HG03060 (cell line): ENCODE measurements around the gene HEATR3.

Experiments used
- ATAC-seq: cut with Tn5 transposase; IDR thresholded peaks from one replicate; pipeline ENCODE4 v1.9.1; 2021; ENCODE audit warnings: low read depth, moderate number of reproducible peaks; ENCODE audit not compliant: unreplicated experiment

Gene HEATR3

DNA sequence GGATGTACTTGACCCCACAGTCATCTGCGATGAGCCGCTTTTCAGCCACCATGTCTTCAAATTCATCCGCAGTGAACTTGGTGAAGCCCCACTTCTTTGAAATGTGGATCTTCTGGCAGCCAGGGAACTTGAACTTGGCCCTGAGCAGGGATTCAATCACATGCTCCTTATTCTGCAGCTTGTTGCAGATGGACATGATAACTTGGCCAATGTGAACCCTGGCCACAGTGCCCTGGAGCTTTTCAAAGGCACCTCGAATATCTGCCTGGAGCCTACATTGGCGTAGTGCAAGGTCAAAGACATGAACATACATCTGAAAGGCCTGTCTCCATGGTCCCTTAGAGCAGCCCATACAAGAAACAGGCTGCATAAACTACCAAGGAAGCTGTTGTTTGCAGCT is 85.6 kb downstream of the HEATR3 start:
- ATAC-seq = no peak

DNA sequence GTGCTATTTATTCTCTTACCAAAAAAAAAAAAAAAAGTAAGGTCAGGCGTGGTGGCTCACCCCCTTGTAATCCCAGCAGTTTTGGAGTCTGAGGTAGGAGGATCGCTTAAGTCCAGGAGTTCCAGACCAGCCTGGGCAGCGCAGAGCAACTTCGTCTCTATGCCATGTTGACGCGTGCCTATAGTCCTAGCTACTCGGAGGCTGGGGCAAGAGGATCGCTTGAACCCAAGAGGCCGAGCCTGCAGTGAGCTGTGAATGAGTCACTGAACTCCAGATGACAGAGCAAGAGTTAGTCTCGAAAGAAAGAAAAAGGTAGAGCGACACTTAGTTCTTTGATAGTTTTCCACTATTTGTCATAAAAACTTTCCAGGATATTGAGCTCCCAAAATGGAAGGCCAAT is 86.0 kb downstream of the HEATR3 start:
- ATAC-seq = no peak

DNA sequence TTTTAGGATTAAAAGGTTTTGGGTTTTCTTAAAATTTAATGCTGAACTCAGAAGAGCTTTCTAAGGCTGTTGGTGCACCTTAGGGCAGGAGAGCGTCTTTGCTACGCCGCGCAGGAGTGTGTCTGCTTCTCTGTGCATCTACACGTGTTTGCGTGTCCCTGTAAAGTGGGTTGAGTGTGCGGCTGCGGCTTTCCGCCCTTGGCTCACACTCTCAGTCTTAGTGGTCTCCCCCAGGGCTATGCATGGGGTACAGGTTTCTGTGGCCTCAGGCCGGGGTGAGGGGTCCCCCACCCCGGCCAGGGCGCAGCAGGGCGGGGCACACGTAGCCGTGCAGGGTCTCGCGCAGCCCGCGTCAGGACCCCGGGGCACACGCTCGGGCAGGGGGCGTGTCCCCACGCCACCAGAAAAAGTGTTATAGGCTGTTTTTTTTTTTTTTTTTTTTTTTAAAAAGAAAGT is 86.6 kb downstream of the HEATR3 start:
- ATAC-seq = peak; percentile 44

DNA sequence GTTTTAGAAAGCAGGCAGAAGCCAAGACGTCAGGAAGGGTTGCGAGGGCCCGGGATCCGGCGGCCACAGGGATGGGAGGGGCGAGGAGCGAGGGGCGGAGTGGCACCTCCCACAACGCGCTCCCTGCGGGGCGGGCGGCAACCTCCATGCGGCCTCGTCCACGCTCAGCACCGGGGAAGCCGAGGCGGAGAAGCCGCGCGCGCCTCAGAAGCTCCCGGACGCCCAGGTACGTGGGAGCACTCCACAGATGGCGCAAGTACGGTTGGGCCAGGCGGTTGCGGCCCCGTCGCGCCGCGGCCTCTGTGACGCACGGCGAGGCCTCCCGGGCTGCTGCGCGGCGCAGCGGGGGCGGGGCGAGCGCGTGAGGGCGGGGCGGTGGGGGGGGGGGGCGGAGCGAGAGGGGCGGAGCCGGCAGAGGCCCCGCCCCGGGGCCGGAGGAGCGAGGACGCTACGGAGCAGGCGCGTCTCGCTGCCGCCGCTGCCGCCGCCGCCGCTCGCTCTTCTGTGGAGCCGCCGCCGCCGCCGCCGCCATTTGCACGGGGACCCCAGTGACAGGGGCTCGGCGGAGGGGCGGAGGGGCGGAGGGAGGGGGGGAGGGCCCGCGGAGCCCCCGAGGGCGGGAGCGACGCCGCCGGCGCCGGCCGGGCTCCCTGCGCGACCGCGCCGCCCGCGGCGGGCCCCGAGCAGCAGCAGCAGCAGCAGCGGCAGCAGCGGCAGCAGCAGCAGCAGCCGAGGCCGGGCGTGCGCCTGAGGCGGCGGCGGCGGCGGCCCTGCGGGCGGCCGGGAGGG is 87.2 kb downstream of the HEATR3 start, which contains the start of gene TENT4B:
Gene TENT4B (plus strand): TSS at position 500 of the 789 bp plus-strand sequence. CDS start 316 bp downstream, outside the sequence.
- peak; percentile 67 for ATAC-seq

DNA sequence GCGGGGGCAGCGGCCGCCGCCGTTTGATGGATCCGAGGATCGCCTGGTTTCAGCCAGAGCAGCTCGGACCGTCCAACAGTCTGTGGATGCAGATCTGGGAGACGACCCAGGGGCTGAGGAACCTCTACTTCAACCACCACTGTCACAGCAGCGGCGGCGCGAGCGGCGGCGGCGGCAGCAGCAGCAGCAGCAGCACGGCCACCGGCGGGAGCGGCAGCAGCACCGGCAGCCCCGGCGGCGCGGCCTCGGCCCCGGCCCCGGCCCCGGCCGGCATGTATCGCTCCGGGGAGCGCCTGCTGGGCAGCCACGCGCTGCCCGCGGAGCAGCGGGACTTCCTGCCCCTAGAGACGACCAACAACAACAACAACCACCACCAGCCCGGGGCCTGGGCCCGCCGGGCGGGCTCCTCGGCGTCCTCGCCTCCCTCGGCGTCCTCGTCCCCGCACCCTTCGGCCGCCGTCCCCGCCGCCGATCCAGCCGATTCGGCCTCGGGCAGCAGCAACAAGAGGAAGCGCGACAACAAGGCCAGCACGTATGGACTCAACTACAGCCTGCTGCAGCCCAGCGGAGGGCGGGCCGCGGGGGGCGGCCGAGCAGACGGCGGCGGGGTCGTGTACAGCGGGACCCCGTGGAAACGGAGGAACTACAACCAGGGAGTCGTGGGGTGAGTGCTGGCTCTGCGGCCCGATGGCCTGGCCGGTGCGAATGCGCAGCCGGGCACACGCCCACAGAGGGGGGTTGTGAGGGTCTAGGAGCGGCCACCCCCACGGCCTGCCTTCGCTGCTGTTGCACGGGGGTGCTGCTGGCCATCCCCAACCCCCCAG is 88.0 kb downstream of the HEATR3 start:
- no peak for ATAC-seq

- ATAC-seq = no peak
Measured at GRCh38 chr16:50154420-50154950, 88.7 kb downstream of the HEATR3 start.

DNA sequence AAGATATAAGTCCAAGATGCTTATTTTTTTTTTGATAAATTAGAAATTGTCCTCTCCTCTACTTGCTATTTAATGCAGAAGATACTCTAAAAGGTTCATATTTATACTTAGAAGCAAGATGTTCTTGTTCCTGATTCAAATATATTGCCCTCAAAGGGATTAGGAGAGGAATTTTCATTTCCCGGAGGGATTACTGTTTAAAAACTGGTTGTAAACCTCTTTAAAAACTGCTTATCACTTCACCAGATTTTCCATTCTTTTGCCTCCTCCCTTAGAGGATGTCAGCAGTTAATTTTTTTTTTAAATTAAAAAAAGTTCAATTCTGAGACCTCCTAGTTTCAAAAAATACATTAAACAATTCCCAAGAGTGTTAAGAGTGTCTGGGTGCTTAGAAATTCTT is 90.2 kb downstream of the HEATR3 start:
- no peak for ATAC-seq
